Upper lobe of left lung (tissue), 4 donors: ENCODE results near the gene LRRN2.

ENCODE experiments used
- CTCF ChIP-seq, 6 experiments: fragments of 450-650 bp in 4 of 6; fragments of 200-600 bp in 2 of 6; sonication (generic) in 2 of 6; IDR thresholded peaks; one replicate each; pipeline ENCODE4 v1.5.1; 2016 to 2019; ENCODE audit warnings: antibody characterized with exemption in 6 of 6
- EP300 ChIP-seq, 4 donors: sonication (generic); formaldehyde crosslinking; IDR thresholded peaks; one replicate each; pipeline ENCODE4 v1.5.1; 2017; ENCODE audit warnings: antibody characterized with exemption in 4 of 4, control low read depth in 2 of 4
- POLR2A ChIP-seq, 4 donors: fragments of 450-650 bp; IDR thresholded peaks; one replicate each; pipeline ENCODE4 v1.5.1; 2016 to 2017; ENCODE audit warnings: antibody characterized with exemption in 4 of 4, mild to moderate bottlenecking in 2 of 4
- POLR2AphosphoS5 ChIP-seq, 2 donors: sonication (generic); formaldehyde crosslinking; IDR thresholded peaks; one replicate each; pipeline ENCODE4 v1.5.1; 2017; ENCODE audit warnings: antibody characterized with exemption in 2 of 2

DNA sequence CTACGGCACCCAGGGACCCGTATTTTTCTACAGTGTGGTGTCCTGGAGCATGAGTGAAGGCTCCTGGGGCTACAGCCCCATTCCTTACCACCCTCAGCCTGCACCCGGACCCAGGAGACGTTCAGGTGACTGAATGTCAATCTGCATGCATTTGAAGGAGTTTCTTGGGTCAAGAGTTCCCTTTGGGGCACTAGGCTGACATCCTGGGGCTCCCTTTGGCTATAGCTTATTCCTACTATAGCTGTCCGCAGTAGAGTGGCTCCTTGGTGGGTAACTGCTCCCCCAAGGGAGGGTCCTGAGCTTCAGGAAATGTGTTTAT is 19.9 kb upstream of the LRRN2 start:
- TF ChIP-seq CTCF (IDR thresholded peaks at IDR 0.05) (no peak), POLR2A (IDR thresholded peaks at IDR 0.05) (no peak), POLR2AphosphoS5 (IDR thresholded peaks at IDR 0.05) (no peak), EP300 (IDR thresholded peaks at IDR 0.05) (no peak)
